ENCODE measurements around the gene BPGM. TPM values are rescaled to one million over a fixed set of nuclear protein-coding genes. Genes with fewer than 3 reads are reported as not detected.

BPGM gene
- total RNA-seq, 4 donors from 2014 or later = 11.9 to 15.5 (median 12.6) TPM

- TF ChIP-seq CTCF (IDR thresholded peaks at IDR 0.05) (no peak), POLR2A (IDR thresholded peaks at IDR 0.05) (no peak)
- H3K4me3 ChIP-seq (ENCODE audit: low read depth, poor library complexity, severe bottlenecking) = no peak overlapping the region
- intact Hi-C loops (cut with DNase I; ENCODE audit: low total_unique reads) = no loop called here
- no peak for DNase-seq (ENCODE audit: low spot score in 2 of 2)
- WGBS, 2 donors = 55 to 59% methylated on average over 2 of the region's 2 CpGs
These were observed 10.6 kb upstream of the BPGM start for GRCh38 chr7:134636008-134636449.

- 75 to 82% methylated on average over 4 of the region's 4 CpGs for WGBS, 2 donors
- intact Hi-C loops (cut with DNase I; ENCODE audit: low total_unique reads) = no loop called here
- no peak for DNase-seq (ENCODE audit: low spot score in 2 of 2)
- no peak for TF ChIP-seq CTCF (IDR thresholded peaks at IDR 0.05)
- TF ChIP-seq POLR2A (IDR thresholded peaks at IDR 0.05) = no peak
- H3K4me3 ChIP-seq (ENCODE audit: low read depth, poor library complexity, severe bottlenecking) = no peak overlapping the region
These were observed 9.2 kb upstream of the BPGM start for GRCh38 chr7:134637441-134637840.

DNA sequence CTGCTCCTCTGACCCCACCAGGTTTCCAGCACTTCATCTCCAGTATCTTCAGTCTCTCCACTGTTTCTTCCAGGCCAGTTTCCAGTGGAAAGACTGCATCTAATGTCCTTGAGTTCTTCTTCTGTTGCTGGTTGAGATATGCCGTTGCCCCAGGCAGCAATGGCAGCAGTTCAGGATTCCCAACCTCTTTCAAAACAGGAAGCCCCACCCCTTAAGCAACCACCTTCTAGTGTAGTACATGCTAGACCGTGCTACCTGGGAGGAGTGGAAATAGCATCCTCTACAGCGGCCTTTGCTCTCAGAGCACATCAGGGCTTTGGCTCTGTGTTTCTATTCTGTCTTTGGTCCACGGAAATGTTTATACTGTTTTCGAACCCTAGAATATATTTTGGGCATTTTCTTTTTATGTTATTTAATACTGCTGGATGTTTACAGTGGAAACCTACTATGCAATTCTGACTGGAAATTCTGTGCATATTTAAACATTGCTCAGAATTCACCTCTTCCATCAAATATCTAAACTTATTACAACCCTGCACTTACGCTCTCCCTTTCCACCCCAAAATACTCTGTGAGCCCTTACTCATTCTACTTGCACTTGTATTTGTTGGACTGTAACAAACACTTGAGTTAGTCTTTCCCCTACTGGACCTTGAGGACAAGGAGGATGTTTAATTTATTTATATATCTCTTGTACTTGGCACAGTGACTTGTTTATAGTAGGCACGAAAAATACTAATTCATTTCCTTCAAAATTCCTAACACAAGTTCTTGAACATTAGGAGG lies 8.5 kb upstream of the BPGM start:
- intact Hi-C loops (cut with DNase I; ENCODE audit: low total_unique reads) = no loop called here
- TF ChIP-seq CTCF (IDR thresholded peaks at IDR 0.05) (no peak), POLR2A (IDR thresholded peaks at IDR 0.05) (no peak)
- peak in 1 of 2 donors; percentile 54 for DNase-seq (ENCODE audit: low spot score in 2 of 2)
- 37 to 40% methylated on average over 7 of the region's 7 CpGs for WGBS, 2 donors
- H3K4me3 ChIP-seq (ENCODE audit: low read depth, poor library complexity, severe bottlenecking) = no peak overlapping the region

- no peak for DNase-seq (ENCODE audit: low spot score in 2 of 2)
- WGBS, 2 donors = 60 to 64% methylated on average over 3 of the region's 3 CpGs
- intact Hi-C loops (cut with DNase I; ENCODE audit: low total_unique reads) = no loop called here
- TF ChIP-seq CTCF (IDR thresholded peaks at IDR 0.05) (no peak), POLR2A (IDR thresholded peaks at IDR 0.05) (no peak)
- no peak overlapping the region for H3K4me3 ChIP-seq (ENCODE audit: low read depth, poor library complexity, severe bottlenecking)
These were observed 7.6 kb upstream of the BPGM start for GRCh38 chr7:134639061-134639460.

GRCh38 chr7:134639683-134640279 lies 6.9 kb upstream of the BPGM start:
- intact Hi-C loops (cut with DNase I; ENCODE audit: low total_unique reads) = no loop called here
- H3K4me3 ChIP-seq (ENCODE audit: low read depth, poor library complexity, severe bottlenecking) = no peak overlapping the region
- no peak for DNase-seq (ENCODE audit: low spot score in 2 of 2)
- 89 to 90% methylated on average over 4 of the region's 4 CpGs for WGBS, 2 donors
- TF ChIP-seq POLR2A (IDR thresholded peaks at IDR 0.05) (no peak), CTCF (IDR thresholded peaks at IDR 0.05) (no peak)

Measured in lower leg skin (tissue), 4 donors.